PC-9 (cell line): ENCODE measurements around the gene TCP11L2. TPM values are rescaled to one million over a fixed set of nuclear protein-coding genes. Genes with fewer than 3 reads are reported as not detected.

Experiments used
- BruUV-seq: library from RNA; stranded (reverse); fragments of 400-500 nt; replicated peaks from 2 replicates; lab custom pipeline; 2021; lab: Mats Ljungman, UMichigan
- CTCF ChIA-PET: fragments of 300-600 bp; sonication (Branson Sonifier 250); formaldehyde crosslinking; loops from one replicate; lab custom pipeline; 2022; ENCODE audit warnings: antibody characterized with exemption; lab: Charles Lee
- POLR2A ChIA-PET: fragments of 300-600 bp; sonication (Branson Sonifier 250); formaldehyde crosslinking; loops from one replicate; lab custom pipeline; 2022; ENCODE audit warnings: antibody characterized with exemption; ENCODE audit not compliant: unreplicated experiment; lab: Charles Lee
- DNase-seq, 2 experiments: peaks; one replicate each; pipeline versions ENCODE4 v3.0.0 to v3.0.0-alpha.2; 2015 to 2022; ENCODE audit warnings: mixed read lengths in 1 of 2
- H2AFZ ChIP-seq: fragments of 200-600 bp; sonication (generic); 2 replicates; pipeline ENCODE4 v1.8.1; 2017; ENCODE audit warnings: antibody characterized with exemption
- H3F3A ChIP-seq: fragments of 200-600 bp; sonication (generic); 2 replicates; pipeline ENCODE4 v1.8.1; 2017; ENCODE audit warnings: antibody characterized with exemption, mild to moderate bottlenecking, low read depth; ENCODE audit not compliant: insufficient read depth
- H3K27ac ChIP-seq: fragments of 200-600 bp; sonication (generic); 2 replicates; pipeline ENCODE4 v1.6.1; 2016; ENCODE audit warnings: mixed run types
- H3K27me3 ChIP-seq: fragments of 200-600 bp; sonication (generic); 2 replicates; pipeline ENCODE4 v1.6.1; 2016; ENCODE audit warnings: low read depth, mixed run types; ENCODE audit not compliant: insufficient read depth
- H3K36me3 ChIP-seq: fragments of 200-600 bp; sonication (generic); 2 replicates; pipeline ENCODE4 v1.6.1; 2016; ENCODE audit warnings: low read depth, mixed run types
- H3K4me1 ChIP-seq: fragments of 200-600 bp; sonication (generic); replicated peaks from 2 replicates; pipeline ENCODE4 v1.6.1; 2016; ENCODE audit warnings: mixed run types; ENCODE audit not compliant: insufficient read depth
- H3K4me2 ChIP-seq: fragments of 200-600 bp; sonication (generic); 2 replicates; pipeline ENCODE4 v1.6.1; 2017; ENCODE audit warnings: mixed run types
- H3K4me3 ChIP-seq: fragments of 200-600 bp; sonication (generic); 2 replicates; pipeline ENCODE4 v1.6.1; 2016; ENCODE audit warnings: mixed run types
- H3K79me2 ChIP-seq: fragments of 200-600 bp; sonication (generic); 2 replicates; pipeline ENCODE4 v1.6.1; 2017; ENCODE audit warnings: low read depth, mixed run types
- H3K9me2 ChIP-seq: fragments of 200-600 bp; sonication (generic); 2 replicates; pipeline ENCODE4 v1.8.1; 2017; ENCODE audit warnings: mild to moderate bottlenecking; ENCODE audit not compliant: insufficient read depth
- H3K9me3 ChIP-seq: fragments of 200-600 bp; sonication (generic); 2 replicates; pipeline ENCODE4 v1.8.1; 2016; ENCODE audit warnings: low read depth; ENCODE audit not compliant: insufficient read depth
- H4K20me1 ChIP-seq: fragments of 200-600 bp; sonication (generic); 2 replicates; pipeline ENCODE4 v1.8.1; 2017; ENCODE audit not compliant: insufficient read depth
- EZH2 ChIP-seq: fragments of 200-600 bp; sonication (generic); IDR thresholded peaks from 2 replicates; pipeline ENCODE4 v1.8.0; 2017; ENCODE audit warnings: antibody characterized with exemption, low read depth
- intact Hi-C: fragments of 100-400 bp; cut with micrococcal nuclease; formaldehyde crosslinking; loops from one replicate; pipeline ENCODE4 v1.10.0; 2022; ENCODE audit not compliant: unreplicated experiment
- total RNA-seq: library from RNA; stranded (reverse); gene quantifications from 2 replicates; pipeline ENCODE4 v1.2.3, GENCODE V29; 2021
- TF ChIP-seq, protein P1 (sequence below): fragments of 200-600 bp; sonication (generic); conservative IDR thresholded peaks from 2 replicates; pipeline ENCODE4 v1.6.1; 2017; ENCODE audit warnings: mixed run types, antibody characterized with exemption, mild to moderate bottlenecking, moderate library complexity

Gene TCP11L2
- total RNA-seq, 1 experiment from 2014 or later = 34.6 TPM

DNA sequence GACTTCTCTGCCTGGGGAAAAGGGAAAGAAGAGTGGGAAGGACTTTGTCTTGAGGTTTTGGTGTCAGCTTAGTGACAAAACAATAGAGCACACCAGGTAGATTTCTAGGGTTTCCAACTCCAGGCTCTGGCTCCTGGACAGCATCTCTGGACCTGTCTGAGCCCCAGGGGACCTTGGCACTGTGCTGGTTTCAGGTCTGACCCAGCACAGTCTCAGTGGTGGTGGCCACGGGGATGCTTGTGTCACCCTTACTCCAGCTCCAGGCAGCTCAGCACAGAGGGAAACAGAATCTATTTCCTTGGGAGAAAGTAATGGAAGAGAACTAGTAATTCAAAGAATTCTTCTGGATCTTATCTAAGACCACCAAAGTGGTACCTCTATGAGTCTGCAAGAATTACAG lies 43.6 kb upstream of the TCP11L2 start:
- no peak overlapping the region for H3K4me3 ChIP-seq
- no TSS peak for BruUV-seq
- H4K20me1 ChIP-seq = no peaks in the 10 kb centered on the region
- TF ChIP-seq, protein P1, sequence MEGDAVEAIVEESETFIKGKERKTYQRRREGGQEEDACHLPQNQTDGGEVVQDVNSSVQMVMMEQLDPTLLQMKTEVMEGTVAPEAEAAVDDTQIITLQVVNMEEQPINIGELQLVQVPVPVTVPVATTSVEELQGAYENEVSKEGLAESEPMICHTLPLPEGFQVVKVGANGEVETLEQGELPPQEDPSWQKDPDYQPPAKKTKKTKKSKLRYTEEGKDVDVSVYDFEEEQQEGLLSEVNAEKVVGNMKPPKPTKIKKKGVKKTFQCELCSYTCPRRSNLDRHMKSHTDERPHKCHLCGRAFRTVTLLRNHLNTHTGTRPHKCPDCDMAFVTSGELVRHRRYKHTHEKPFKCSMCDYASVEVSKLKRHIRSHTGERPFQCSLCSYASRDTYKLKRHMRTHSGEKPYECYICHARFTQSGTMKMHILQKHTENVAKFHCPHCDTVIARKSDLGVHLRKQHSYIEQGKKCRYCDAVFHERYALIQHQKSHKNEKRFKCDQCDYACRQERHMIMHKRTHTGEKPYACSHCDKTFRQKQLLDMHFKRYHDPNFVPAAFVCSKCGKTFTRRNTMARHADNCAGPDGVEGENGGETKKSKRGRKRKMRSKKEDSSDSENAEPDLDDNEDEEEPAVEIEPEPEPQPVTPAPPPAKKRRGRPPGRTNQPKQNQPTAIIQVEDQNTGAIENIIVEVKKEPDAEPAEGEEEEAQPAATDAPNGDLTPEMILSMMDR = no peak
- no peak for TF ChIP-seq EZH2
- H3K27ac ChIP-seq = no peak overlapping the region
- no peak overlapping the region for H2AFZ ChIP-seq
- H3K9me3 ChIP-seq = no peaks in the 10 kb centered on the region
- H3K4me1 ChIP-seq = no peaks in the 10 kb centered on the region
- intact Hi-C loops = no loop called here
- ChIA-PET POLR2A (no interaction called here), CTCF (interaction anchor here (0.7 kb wide), 1 partner anchor 24 kb away, joined by 8 read pairs; no protein-coding TSS in a partner anchor)
- no peaks in the 10 kb centered on the region for H3K79me2 ChIP-seq
- no peaks in the 10 kb centered on the region for H3K36me3 ChIP-seq
- no peaks in the 10 kb centered on the region for H3K27me3 ChIP-seq
- no peaks in the 10 kb centered on the region for H3F3A ChIP-seq
- no peaks in the 10 kb centered on the region for H3K9me2 ChIP-seq
- H3K4me2 ChIP-seq = no peak overlapping the region
- DNase-seq = no peak

DNA sequence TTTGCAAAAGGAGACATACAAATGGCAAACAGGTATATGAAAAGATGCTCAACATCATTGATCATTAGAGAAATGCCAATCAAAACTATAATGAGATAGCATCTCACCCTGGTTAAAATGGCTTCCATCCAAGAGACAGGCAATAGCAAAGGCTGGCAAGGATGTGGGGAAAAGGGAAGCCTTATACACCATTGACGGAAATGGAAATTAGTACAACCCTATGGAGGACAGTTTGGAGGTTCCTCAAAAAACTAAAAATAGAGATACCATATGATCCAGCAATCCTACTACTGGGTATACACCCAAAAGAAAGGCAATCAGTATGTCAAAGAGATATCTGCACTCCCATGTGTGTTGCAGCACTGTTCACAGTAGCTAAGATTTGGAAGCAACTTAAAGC lies 37.4 kb upstream of the TCP11L2 start:
- Histone ChIP-seq H4K20me1 (no peaks in the 10 kb centered on the region), H3K9me3 (no peaks in the 10 kb centered on the region), H3K4me3 (no peak overlapping the region), H3K9me2 (no peaks in the 10 kb centered on the region), H3K27ac (no peak overlapping the region), H3F3A (no peaks in the 10 kb centered on the region), H2AFZ (no peak overlapping the region), H3K27me3 (no peaks in the 10 kb centered on the region), H3K79me2 (no peaks in the 10 kb centered on the region), H3K4me2 (no peak overlapping the region), H3K4me1 (no peaks in the 10 kb centered on the region), H3K36me3 (no peaks in the 10 kb centered on the region)
- no peak for DNase-seq
- no peak for TF ChIP-seq EZH2
- TF ChIP-seq, protein P1 = no peak
- ChIA-PET POLR2A (interaction anchor here (0.5 kb wide), 1 partner anchor 9 kb away, joined by 3 read pairs; no protein-coding TSS in a partner anchor), CTCF (no interaction called here)
- intact Hi-C loops = no loop called here
- no TSS peak for BruUV-seq

DNA sequence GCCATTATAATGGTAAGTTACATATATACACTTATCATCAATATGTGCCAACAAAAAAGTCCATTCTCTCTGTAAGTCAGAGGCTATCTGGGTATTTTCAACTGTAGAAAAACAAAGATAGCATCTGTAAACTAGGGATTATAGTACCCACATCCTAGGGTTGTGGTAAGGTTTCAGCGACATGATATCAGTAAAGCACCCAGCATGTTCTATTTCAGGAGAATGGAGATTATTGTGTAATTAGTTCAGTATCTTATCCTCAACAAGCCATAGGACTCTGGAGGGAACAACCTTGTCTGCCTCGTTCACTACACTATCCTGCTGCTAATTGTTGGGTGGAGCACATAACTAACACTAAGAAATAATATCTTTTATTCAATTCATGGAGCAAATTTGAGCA lies 35.0 kb upstream of the TCP11L2 start:
- Histone ChIP-seq H3K27ac (no peak overlapping the region), H3K4me3 (no peak overlapping the region), H3K9me3 (no peaks in the 10 kb centered on the region), H3K4me2 (no peak overlapping the region), H3K9me2 (no peaks in the 10 kb centered on the region), H3K27me3 (no peaks in the 10 kb centered on the region), H4K20me1 (no peaks in the 10 kb centered on the region), H3K79me2 (no peaks in the 10 kb centered on the region), H3F3A (no peaks in the 10 kb centered on the region), H3K4me1 (no peaks in the 10 kb centered on the region), H2AFZ (no peak overlapping the region), H3K36me3 (no peaks in the 10 kb centered on the region)
- ChIA-PET POLR2A (interaction anchor here (0.5 kb wide), 1 partner anchor 34 kb away, joined by 4 read pairs; no protein-coding TSS in a partner anchor), CTCF (no interaction called here)
- BruUV-seq = no TSS peak
- DNase-seq = no peak
- TF ChIP-seq EZH2 = no peak
- intact Hi-C loops = no loop called here
